ENCODE results near the gene TMEM145. TPM values are rescaled to one million over a fixed set of nuclear protein-coding genes. Genes with fewer than 3 reads are reported as not detected.

Gene TMEM145
- total and polyA plus RNA-seq, 10 of the 15 experiments (the other 5 are each of a cell fraction or from before 2014, with no cell fraction given) = 0.04 to 0.97 (median 0.16) TPM; not detected in 4

- peak; percentile 48 for TF ChIP-seq PKNOX1 (IDR thresholded peaks at IDR 0.05)
- TF ChIP-seq EZH2 (IDR thresholded peaks at IDR 0.05; ENCODE audit: borderline replicate concordance, control insufficient read depth, low read depth, low read length) = no peak
- no peak for TF ChIP-seq JUNB (IDR thresholded peaks at IDR 0.05)
- TF ChIP-seq CBX5 (IDR thresholded peaks at IDR 0.05; ENCODE audit: low read depth) = no peak
- TF ChIP-seq HCFC1 (IDR thresholded peaks at IDR 0.05; ENCODE audit: low read length) = no peak
- TF ChIP-seq MTA2 (IDR thresholded peaks at IDR 0.05; ENCODE audit: low read depth) = no peak
- TF ChIP-seq ZBTB40 (IDR thresholded peaks at IDR 0.05; ENCODE audit: borderline replicate concordance) = no peak
- TF ChIP-seq HSF1 (IDR thresholded peaks at IDR 0.05; ENCODE audit: low read depth, low read length) = no peak
- no peak for TF ChIP-seq ZSCAN29 (IDR thresholded peaks at IDR 0.05)
- TF ChIP-seq ASH2L (IDR thresholded peaks at IDR 0.05; ENCODE audit: borderline replicate concordance, low read depth) = no peak
- no peak for TF ChIP-seq RUNX3 (IDR thresholded peaks at IDR 0.05; ENCODE audit: low read length)
- no peak for TF ChIP-seq ZNF622 (IDR thresholded peaks at IDR 0.05)
- TF ChIP-seq E2F4 (IDR thresholded peaks at IDR 0.05; ENCODE audit: low read depth, low read length) = no peak
- no peak for TF ChIP-seq SKIL (IDR thresholded peaks at IDR 0.05; ENCODE audit: low read depth, poor library complexity, severe bottlenecking)
- no peak for TF ChIP-seq YY1 (IDR thresholded peaks at IDR 0.05; ENCODE audit: low read depth, low read length)
- no peak for TF ChIP-seq RB1 (IDR thresholded peaks at IDR 0.05; ENCODE audit: borderline replicate concordance)
- peak; percentile 43 for TF ChIP-seq NBN (IDR thresholded peaks at IDR 0.05)
Measured at GRCh38 chr19:42269478-42270345, 43.4 kb upstream of the TMEM145 start (continued).

All from GM12878 (cell line).